GM18526 (cell line): Measurements from ENCODE around the gene PAX5.

Source experiments
- POLR2A ChIP-seq: IDR thresholded peaks from 3 replicates; pipeline ENCODE4 v1.6.1; 2011; ENCODE audit not compliant: insufficient read length; ENCODE audit errors: extremely low read depth

PAX5 gene

GRCh38 chr9:36924757-36925432 lies 109.2 kb downstream of the PAX5 start:
- no peak for TF ChIP-seq POLR2A

- no peak for TF ChIP-seq POLR2A
These were observed 110.0 kb downstream of the PAX5 start for GRCh38 chr9:36924071-36924470.

GRCh38 chr9:36923025-36923625 lies 110.9 kb downstream of the PAX5 start:
- TF ChIP-seq POLR2A: no peak

GRCh38 chr9:36922548-36922947 lies 111.5 kb downstream of the PAX5 start:
- no peak for TF ChIP-seq POLR2A

GRCh38 chr9:36914212-36914577 lies 119.9 kb downstream of the PAX5 start:
- no peak for TF ChIP-seq POLR2A

GRCh38 chr9:36913393-36914211 lies 120.5 kb downstream of the PAX5 start:
- TF ChIP-seq POLR2A: no peak

GRCh38 chr9:36912620-36913019 lies 121.4 kb downstream of the PAX5 start:
- no peak for TF ChIP-seq POLR2A

- no peak for TF ChIP-seq POLR2A
These were observed 122.3 kb downstream of the PAX5 start for GRCh38 chr9:36911601-36912412.

GRCh38 chr9:36911037-36911436 lies 123.0 kb downstream of the PAX5 start:
- no peak for TF ChIP-seq POLR2A

GRCh38 chr9:36906492-36906891 lies 127.6 kb downstream of the PAX5 start:
- TF ChIP-seq POLR2A: no peak

GRCh38 chr9:36905101-36906066 lies 128.7 kb downstream of the PAX5 start:
- no peak for TF ChIP-seq POLR2A

GRCh38 chr9:36903541-36904435 lies 130.3 kb downstream of the PAX5 start:
- no peak for TF ChIP-seq POLR2A

GRCh38 chr9:36902861-36903524 lies 131.1 kb downstream of the PAX5 start:
- TF ChIP-seq POLR2A: no peak

GRCh38 chr9:36902080-36902716 lies 131.9 kb downstream of the PAX5 start:
- TF ChIP-seq POLR2A: no peak
